ENCODE measurements around the gene PCLO.

The PCLO gene

GRCh38 chr7:83011954-83012353 is 150.7 kb downstream of the PCLO start:
- no peak overlapping the region for H3K4me3 ChIP-seq (ENCODE audit: low read depth, low read length)
- no peak for DNase-seq
- no peak for TF ChIP-seq CTCF (IDR thresholded peaks at IDR 0.05; ENCODE audit: low read depth, low read length)
- H3K27me3 ChIP-seq = no peaks in the 10 kb centered on the region
- H3K9me3 ChIP-seq = no peaks in the 10 kb centered on the region
- H3K4me1 ChIP-seq = peaks cover 3% of the 10 kb centered on the region
- H3K36me3 ChIP-seq = no peaks in the 10 kb centered on the region

GRCh38 chr7:83005410-83005809 is 157.3 kb downstream of the PCLO start:
- no peaks in the 10 kb centered on the region for H3K27me3 ChIP-seq
- no peaks in the 10 kb centered on the region; the same call in 1 of the 2 replicates for H3K9me3 ChIP-seq
- no peaks in the 10 kb centered on the region for H3K36me3 ChIP-seq
- DNase-seq = peak; percentile 15
- H3K4me3 ChIP-seq (ENCODE audit: low read depth, low read length) = no peak overlapping the region
- TF ChIP-seq CTCF (IDR thresholded peaks at IDR 0.05; ENCODE audit: low read depth, low read length) = peak; percentile 51
- peaks cover 3% of the 10 kb centered on the region for H3K4me1 ChIP-seq

GRCh38 chr7:83001362-83002040 is 161.2 kb downstream of the PCLO start:
- H3K4me1 ChIP-seq = peaks cover 1% of the 10 kb centered on the region; the same call in 1 of the 2 replicates
- no peak for TF ChIP-seq CTCF (IDR thresholded peaks at IDR 0.05; ENCODE audit: low read depth, low read length)
- no peaks in the 10 kb centered on the region for H3K27me3 ChIP-seq
- no peak overlapping the region for H3K4me3 ChIP-seq (ENCODE audit: low read depth, low read length)
- DNase-seq = no peak
- no peaks in the 10 kb centered on the region for H3K36me3 ChIP-seq
- no peaks in the 10 kb centered on the region; the same call in 1 of the 2 replicates for H3K9me3 ChIP-seq

- peaks cover 4% of the 10 kb centered on the region; the same call in 1 of the 2 replicates for H3K4me1 ChIP-seq
- DNase-seq = no peak
- no peak for TF ChIP-seq CTCF (IDR thresholded peaks at IDR 0.05; ENCODE audit: low read depth, low read length)
Measured at GRCh38 chr7:82998436-82998835, 164.2 kb downstream of the PCLO start.

GRCh38 chr7:82985144-82985802 is 177.4 kb downstream of the PCLO start:
- Histone ChIP-seq H3K9me3 (no peaks in the 10 kb centered on the region), H3K27me3 (no peaks in the 10 kb centered on the region), H3K4me1 (peaks cover 9% of the 10 kb centered on the region), H3K4me3 (ENCODE audit: low read depth, low read length) (no peak overlapping the region), H3K36me3 (no peaks in the 10 kb centered on the region)
- TF ChIP-seq CTCF (IDR thresholded peaks at IDR 0.05; ENCODE audit: low read depth, low read length) = no peak
- peak; percentile 6 for DNase-seq

More at GRCh38 chr7:82998436-82998835, 164.2 kb downstream of the PCLO start:
- no peaks in the 10 kb centered on the region; the same call in 1 of the 2 replicates for H3K9me3 ChIP-seq
- no peak overlapping the region for H3K4me3 ChIP-seq (ENCODE audit: low read depth, low read length)
- H3K36me3 ChIP-seq = no peaks in the 10 kb centered on the region
- no peaks in the 10 kb centered on the region for H3K27me3 ChIP-seq

Data from BE2C (cell line).